T-helper 2 cell treated with Interferon-gamma antibody and Interleukin-4, amounts not matched to agents 100 ng/mL and 5 ng/mL, for 36 hours (primary cell): Measurements from ENCODE around the gene BMP5. TPM values are rescaled to one million over a fixed set of nuclear protein-coding genes. Genes with fewer than 3 reads are reported as not detected.

Experiments used
- intact Hi-C: fragments of 100-400 bp; cut with micrococcal nuclease; formaldehyde crosslinking; loops from one replicate; pipeline ENCODE4 v1.15.1; 2023
- total RNA-seq: library from RNA; stranded (reverse); gene quantifications from 2 replicates; pipeline ENCODE4 v1.2.3, GENCODE V29; 2022

Gene BMP5
- total RNA-seq, 1 donor from 2014 or later, result not detected

- intact Hi-C loops, result no loop called here
These were observed 149.2 kb downstream of the BMP5 start for GRCh38 chr6:55726144-55726543.

GRCh38 chr6:55714831-55715230 is 160.6 kb downstream of the BMP5 start:
- intact Hi-C loops, result no loop called here

GRCh38 chr6:55713436-55713835 is 162.0 kb downstream of the BMP5 start:
- intact Hi-C loops, result no loop called here

- intact Hi-C loops, result no loop called here
These were observed 166.7 kb downstream of the BMP5 start for GRCh38 chr6:55708711-55709110.

- intact Hi-C loops, result no loop called here
These were observed 169.6 kb downstream of the BMP5 start for GRCh38 chr6:55705451-55706440.

- intact Hi-C loops, result no loop called here
These were observed 171.0 kb downstream of the BMP5 start for GRCh38 chr6:55704421-55704820.
